ENCODE results near the gene SYNJ2BP.

Gene SYNJ2BP

DNA sequence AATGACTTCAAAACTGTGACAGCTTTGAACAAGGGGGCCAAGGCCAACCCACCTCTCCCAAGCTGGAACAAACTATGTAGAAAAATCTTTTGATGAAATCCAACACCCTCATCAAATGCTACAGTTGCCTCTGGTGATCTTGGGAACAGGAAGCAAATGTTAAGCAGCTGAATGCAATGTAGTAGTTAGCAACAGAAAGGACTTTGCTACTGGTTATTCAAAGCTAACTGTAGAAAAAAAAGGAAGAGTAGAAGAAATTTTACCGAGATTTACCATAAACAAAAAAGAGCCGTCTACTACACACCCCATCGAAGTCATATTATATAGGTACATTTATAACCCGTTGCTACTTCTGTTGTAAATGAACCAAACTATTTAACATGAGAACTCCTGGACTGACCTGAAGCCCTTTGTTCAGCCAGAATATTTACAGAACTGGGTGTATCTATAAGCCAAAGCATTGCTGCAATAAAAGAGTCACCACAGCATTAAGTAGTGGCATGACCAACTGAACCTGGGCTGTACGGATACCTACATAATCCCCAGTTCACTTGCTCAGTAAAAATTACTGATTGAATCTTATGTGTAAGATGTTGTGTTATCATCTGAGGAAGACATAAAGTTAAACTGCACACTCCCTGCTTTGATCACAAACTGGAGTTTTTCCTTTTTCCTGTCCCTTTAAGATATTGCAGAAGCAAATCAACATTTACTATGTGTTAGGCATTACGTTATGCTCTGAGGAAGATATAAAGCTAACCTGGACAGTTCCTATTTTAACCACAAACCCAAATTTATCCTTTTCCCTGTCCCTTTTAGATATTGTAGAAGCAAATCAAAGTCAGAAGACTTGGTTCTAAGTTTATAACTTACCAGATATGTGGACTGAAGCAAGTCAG is 25.1 kb downstream of the SYNJ2BP start:
- DNase-seq = no peak

DNA sequence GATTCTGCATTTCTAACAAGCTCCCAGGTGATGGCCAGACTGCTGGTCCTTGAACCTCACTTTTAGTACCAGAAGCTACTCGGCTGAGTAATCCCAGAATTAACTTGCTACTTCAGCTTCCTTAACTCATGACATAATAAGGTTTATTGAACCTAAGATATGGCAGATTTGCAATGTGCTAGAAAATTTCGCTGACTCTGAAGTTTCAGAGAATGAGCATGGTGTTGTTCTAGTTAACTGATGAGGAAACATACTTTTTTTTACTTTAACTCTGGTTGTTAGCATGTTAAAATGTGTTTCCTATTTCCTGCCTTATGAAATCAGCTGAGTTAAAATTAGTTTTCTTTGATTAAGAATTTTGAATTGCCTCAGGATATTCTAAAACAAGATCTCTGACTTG is 34.4 kb downstream of the SYNJ2BP start:
- DNase-seq = no peak

DNA sequence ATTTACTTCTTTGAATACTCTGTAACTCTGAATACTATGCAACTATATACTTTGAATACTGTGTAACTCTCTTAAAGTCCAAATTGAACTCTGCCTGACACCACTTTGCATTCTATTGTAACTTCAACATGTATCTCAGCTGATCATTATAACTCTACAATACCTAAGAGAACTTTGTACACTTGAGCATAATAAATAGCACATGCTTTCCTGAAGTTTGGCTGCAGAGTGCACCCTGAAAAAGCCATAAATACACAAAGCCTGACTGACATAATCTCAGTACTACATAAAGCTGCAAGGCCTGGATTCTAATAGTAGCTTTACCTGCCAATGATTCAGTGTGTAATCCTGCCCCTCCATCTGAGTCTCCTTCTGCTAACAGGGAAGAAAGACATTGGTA is 36.1 kb downstream of the SYNJ2BP start:
- DNase-seq = no peak

DNA sequence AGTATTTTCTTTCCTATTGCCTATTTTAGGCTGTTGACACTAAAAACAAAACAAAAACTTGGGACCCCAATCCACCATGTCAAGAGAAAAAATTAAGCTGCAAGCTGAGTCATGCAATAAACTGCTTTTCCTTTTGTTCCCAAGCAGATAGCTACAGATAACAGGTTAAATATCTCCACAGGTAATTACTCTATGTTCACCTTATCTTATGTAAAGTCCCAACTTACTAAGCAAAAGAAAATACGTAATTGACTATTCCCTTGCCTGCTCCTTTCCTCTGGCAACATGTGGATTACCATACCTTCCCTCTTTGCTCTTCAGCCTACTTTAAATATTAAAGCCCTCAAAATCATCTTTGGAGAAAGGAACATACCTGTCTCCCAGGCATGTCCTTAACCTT is 38.2 kb downstream of the SYNJ2BP start:
- no peak for DNase-seq

Data from stimulated activated CD4-positive, alpha-beta T cell treated with anti-CD3 and anti-CD28 coated beads, Interleukin-1b, Interleukin-23, amount 100 ng/mL, for 48 hours (primary cell).